GM19351 (cell line): Measurements from ENCODE around the gene ICAM1.

ENCODE experiments used
- ATAC-seq: cut with Tn5 transposase; IDR thresholded peaks from one replicate; pipeline ENCODE4 v1.9.1; 2021; ENCODE audit warnings: mild to moderate bottlenecking, moderate library complexity; ENCODE audit not compliant: unreplicated experiment

Gene ICAM1

GRCh38 chr19:10321417-10321797 is 50.5 kb downstream of the ICAM1 start:
- ATAC-seq = no peak

- ATAC-seq = no peak
Measured at GRCh38 chr19:10321874-10322835, 51.2 kb downstream of the ICAM1 start.

GRCh38 chr19:10325732-10326131 is 54.8 kb downstream of the ICAM1 start:
- ATAC-seq = no peak

- ATAC-seq = no peak
Measured at GRCh38 chr19:10327793-10328192, 56.9 kb downstream of the ICAM1 start.

GRCh38 chr19:10328558-10329429 is 57.9 kb downstream of the ICAM1 start:
- no peak for ATAC-seq

GRCh38 chr19:10329555-10329954 is 58.6 kb downstream of the ICAM1 start:
- no peak for ATAC-seq

GRCh38 chr19:10332158-10332964 is 61.4 kb downstream of the ICAM1 start:
- no peak for ATAC-seq

- peak; percentile 83 for ATAC-seq
Measured at GRCh38 chr19:10332965-10333757, 62.2 kb downstream of the ICAM1 start, which contains the start of gene RAVER1. Gene RAVER1, minus strand, starts transcription at chr19:10333529. Its CDS starts 22 bp downstream, at chr19:10333507.

GRCh38 chr19:10333758-10334587 is 63.1 kb downstream of the ICAM1 start:
- no peak for ATAC-seq

- no peak for ATAC-seq
Measured at GRCh38 chr19:10334588-10335351, 63.9 kb downstream of the ICAM1 start.

- ATAC-seq = no peak
Measured at GRCh38 chr19:10335352-10335985, 64.5 kb downstream of the ICAM1 start.
